Measurements from ENCODE around the gene NCOA7. TPM values are rescaled to one million over a fixed set of nuclear protein-coding genes. Genes with fewer than 3 reads are reported as not detected.

Gene NCOA7
- total and polyA plus RNA-seq, 2 of the 8 experiments (the other 6 are each of a cell fraction or from before 2014, with no cell fraction given): 2.6 to 10.7 TPM

GRCh38 chr6:125886021-125886420, 95.3 kb downstream of the NCOA7 start:
- no peaks in the 10 kb centered on the region for H3K79me1 ChIP-seq (ENCODE audit: low read depth, low read length)
- FAIRE-seq: no peak
- no peak overlapping the region for H4K8ac ChIP-seq (ENCODE audit: extremely low read depth, insufficient read depth, low read length)
- no peak overlapping the region for H2BK20ac ChIP-seq (ENCODE audit: low read length)
- H2BK5ac ChIP-seq (ENCODE audit: low read depth, low read length): no peak overlapping the region
- no peak overlapping the region for H2BK12ac ChIP-seq (ENCODE audit: low read depth, low read length)
- no peaks in the 10 kb centered on the region; the same call in 1 of the 2 replicates for H3K23me2 ChIP-seq (ENCODE audit: low read depth, low read length)
- H3K9ac ChIP-seq (replicated peaks in 1 of 4; ENCODE audit: extremely low read depth in 1 of 4, low read depth in 3 of 4, low read length in 3 of 4): no peak overlapping the region
- H3K4ac ChIP-seq (replicated peaks; ENCODE audit: insufficient read length, low read depth, low read length): no peak overlapping the region
- WGBS, 2 experiments (ENCODE audit: extremely low coverage in 1 of 2, insufficient coverage in 1 of 2, insufficient read length in 1 of 2, insufficient replicate concordance in 2 of 2, low coverage in 1 of 2, low lambda C conversion rate in 2 of 2, missing lambda C conversion rate in 1 of 2): 100% methylated on average over 1 of the region's 1 CpG; no CpG with 5 or more reads in 1 of the 2 experiments
- DNase-seq (ENCODE audit: low read depth in 1 of 2, low spot score in 2 of 2): no peak
- no peak overlapping the region for H3K23ac ChIP-seq (ENCODE audit: insufficient read length)
- no peaks in the 10 kb centered on the region for H3K27me3 ChIP-seq (replicated peaks in 1 of 4; ENCODE audit: control insufficient read depth in 3 of 4, extremely low read depth in 1 of 4, insufficient read depth in 3 of 4, low read length in 3 of 4)
- peaks cover 0 to 2% (median 0%) of the 10 kb centered on the region in 4 experiments; a peak in 1 of 8 replicates for H3K36me3 ChIP-seq (ENCODE audit: control insufficient read depth in 2 of 4, insufficient read depth in 4 of 4, low read length in 3 of 4)
- no peak overlapping the region for H3K27ac ChIP-seq (ENCODE audit: low read depth, low read length)
- H4K91ac ChIP-seq (replicated peaks; ENCODE audit: insufficient read length, low read length): no peak overlapping the region
- ChIA-PET POLR2A (ENCODE audit: partially characterized antibody) (no interaction called here), CTCF (ENCODE audit: partially characterized antibody) (interaction anchor here (0.6 to 3.1 kb wide), 4 partner anchors 28 to 767 kb away, joined by 3 to 8 read pairs (median 4); no protein-coding TSS in a partner anchor)
- H2BK120ac ChIP-seq (replicated peaks; ENCODE audit: low read depth, low read length): no peak overlapping the region
- H3K14ac ChIP-seq (ENCODE audit: insufficient read length): no peak overlapping the region
- H3K4me3 ChIP-seq (ENCODE audit: extremely low read depth in 1 of 4, insufficient read depth in 2 of 4, low read depth in 3 of 4, low read length in 4 of 4): no peak overlapping the region
- H3K4me1 ChIP-seq (replicated peaks in 1 of 4; ENCODE audit: control insufficient read depth in 3 of 4, insufficient read depth in 4 of 4, low read length in 3 of 4): no peaks in the 10 kb centered on the region
- H2BK15ac ChIP-seq (ENCODE audit: low read length): no peak overlapping the region
- no peak overlapping the region for H4K5ac ChIP-seq (ENCODE audit: insufficient read length, low read depth, low read length)
- no peak overlapping the region for H2AK5ac ChIP-seq (ENCODE audit: low read depth, low read length)
- H3K56ac ChIP-seq (replicated peaks; ENCODE audit: insufficient read length, low read depth, low read length): no peak overlapping the region
- H3K18ac ChIP-seq (ENCODE audit: extremely low read depth, low read length): no peak overlapping the region
- H3K4me2 ChIP-seq (ENCODE audit: insufficient read depth in 1 of 2, low read depth in 2 of 2, low read length in 2 of 2): no peak overlapping the region
- H4K20me1 ChIP-seq (replicated peaks in 1 of 2; ENCODE audit: control insufficient read depth in 1 of 2, insufficient read depth in 2 of 2, low read length in 2 of 2): no peaks in the 10 kb centered on the region
- H3K9me3 ChIP-seq (ENCODE audit: insufficient read depth in 2 of 2, low read depth in 1 of 2, low read length in 1 of 2): no peaks in the 10 kb centered on the region
- TF ChIP-seq USF2 (IDR thresholded peaks at IDR 0.05; ENCODE audit: low read length) (no peak), NRF1 (IDR thresholded peaks at IDR 0.05; ENCODE audit: low read depth, low read length) (no peak), BCL11A (IDR thresholded peaks at IDR 0.05; ENCODE audit: low read depth in 2 of 2, low read length in 2 of 2) (no peak), PHF8 (conservative IDR thresholded peaks at IDR 0.05; ENCODE audit: low read depth, low read length) (no peak), KDM5A (IDR thresholded peaks at IDR 0.05; ENCODE audit: low read length) (no peak), POLR2A (IDR thresholded peaks at IDR 0.05; ENCODE audit: control extremely low read depth in 1 of 2, low read depth in 2 of 2, low read length in 2 of 2) (no peak), BACH1 (IDR thresholded peaks at IDR 0.05; ENCODE audit: low read length) (no peak)
- no peaks in the 10 kb centered on the region for H3K79me2 ChIP-seq (ENCODE audit: control insufficient read depth in 1 of 2, insufficient read depth in 2 of 2, low read length in 2 of 2)
- no peak overlapping the region for H2AFZ ChIP-seq (ENCODE audit: low read length)
